H1 (cell line): ENCODE measurements around the gene ENO2. TPM values are rescaled to one million over a fixed set of nuclear protein-coding genes. Genes with fewer than 3 reads are reported as not detected.
"Not testable (repeated sequence)": the region's sequence is repeated elsewhere in the genome, so short reads cannot be mapped to it uniquely, and the experiment has no call there.

ENCODE experiments used
- CTCF ChIA-PET: fragments of 300-600 bp; sonication (Branson Sonifier 250); formaldehyde crosslinking; loops from one replicate; lab custom pipeline; 2021; ENCODE audit not compliant: partially characterized antibody; lab: Charles Lee
- POLR2A ChIA-PET: fragments of 300-600 bp; sonication (Branson Sonifier 250); formaldehyde crosslinking; loops from one replicate; lab custom pipeline; 2021; ENCODE audit warnings: inconsistent platforms; ENCODE audit not compliant: partially characterized antibody; lab: Charles Lee
- DNase-seq, 2 experiments: peaks; one replicate each; pipeline versions ENCODE4 v3.0.0 to v3.0.0-alpha.2; 2010 to 2022; ENCODE audit warnings: low spot score in 2 of 2, low read depth in 1 of 2, mixed read lengths in 1 of 2
- FAIRE-seq: peaks from 2 replicates; lab custom pipeline; 2011; peaks lifted over from hg19 to GRCh38; lab: Jason Lieb, UNC
- H2AFZ ChIP-seq: 2 replicates; pipeline ENCODE4 v1.8.1; 2012; ENCODE audit warnings: low read length, inconsistent platforms
- H2AK5ac ChIP-seq: 2 replicates; pipeline ENCODE4 v1.6.1; 2013; ENCODE audit warnings: low read depth, low read length
- H2BK120ac ChIP-seq: replicated peaks from 2 replicates; pipeline ENCODE3; 2013; ENCODE audit warnings: low read depth, low read length, inconsistent platforms
- H2BK12ac ChIP-seq: 2 replicates; pipeline ENCODE4 v1.6.1; 2013; ENCODE audit warnings: low read depth, low read length
- H2BK15ac ChIP-seq: 2 replicates; pipeline ENCODE4 v1.6.1; 2013; ENCODE audit warnings: low read length
- H2BK20ac ChIP-seq: 2 replicates; pipeline ENCODE4 v1.6.1; 2013; ENCODE audit warnings: low read length
- H2BK5ac ChIP-seq: 2 replicates; pipeline ENCODE4 v1.6.1; 2013; ENCODE audit warnings: low read depth, low read length
- H3K14ac ChIP-seq: 2 replicates; pipeline ENCODE4 v1.6.1; 2013; ENCODE audit warnings: inconsistent platforms; ENCODE audit not compliant: insufficient read length
- H3K18ac ChIP-seq: 2 replicates; pipeline ENCODE4 v1.6.1; 2013; ENCODE audit warnings: low read length; ENCODE audit errors: extremely low read depth
- H3K23ac ChIP-seq: 2 replicates; pipeline ENCODE4 v1.6.1; 2013; ENCODE audit warnings: inconsistent platforms; ENCODE audit not compliant: insufficient read length
- H3K23me2 ChIP-seq: 2 replicates; pipeline ENCODE4 v1.6.1; 2013; ENCODE audit warnings: low read depth, low read length
- H3K27ac ChIP-seq: 2 replicates; pipeline ENCODE4 v1.6.1; 2011; ENCODE audit warnings: low read depth, low read length, inconsistent platforms
- H3K27me3 ChIP-seq, 4 experiments: replicated peaks in 1 of 4; 1 replicate in 1 of 4; 2 replicates in 3 of 4; pipeline versions ENCODE4 v1.6.1 to v1.8.1; 2011 to 2013; ENCODE audit warnings: low read length in 3 of 4, mild to moderate bottlenecking in 3 of 4, inconsistent platforms in 2 of 4, mixed read lengths in 2 of 4, moderate library complexity in 1 of 4; ENCODE audit not compliant: control insufficient read depth in 3 of 4, insufficient read depth in 3 of 4; ENCODE audit errors: extremely low read depth in 1 of 4
- H3K36me3 ChIP-seq, 4 experiments: 2 replicates each; pipeline versions ENCODE4 v1.6.1 to v1.8.1; 2011 to 2013; ENCODE audit warnings: mild to moderate bottlenecking in 4 of 4, low read length in 3 of 4, moderate library complexity in 2 of 4, control low read depth in 1 of 4, inconsistent platforms in 1 of 4; ENCODE audit not compliant: insufficient read depth in 4 of 4, control insufficient read depth in 2 of 4
- H3K4ac ChIP-seq: replicated peaks from 2 replicates; pipeline ENCODE3; 2013; ENCODE audit warnings: low read length, low read depth, mixed read lengths, inconsistent platforms; ENCODE audit not compliant: insufficient read length
- H3K4me1 ChIP-seq, 4 experiments: replicated peaks in 1 of 4; 1 replicate in 1 of 4; 2 replicates in 3 of 4; pipeline versions ENCODE4 v1.6.1 to v1.8.1; 2011 to 2013; ENCODE audit warnings: low read length in 3 of 4, inconsistent platforms in 2 of 4, mixed read lengths in 1 of 4; ENCODE audit not compliant: insufficient read depth in 4 of 4, control insufficient read depth in 3 of 4
- H3K4me2 ChIP-seq, 2 experiments: 2 replicates each; pipeline versions ENCODE4 v1.6.1 to v1.8.1; 2011 to 2013; ENCODE audit warnings: low read depth in 2 of 2, low read length in 2 of 2, control low read depth in 1 of 2, inconsistent platforms in 1 of 2, mild to moderate bottlenecking in 1 of 2; ENCODE audit not compliant: insufficient read depth in 1 of 2
- H3K4me3 ChIP-seq, 4 experiments: fragments of 200-600, 300-600 bp in 1 of 4; sonication (generic), shearing (Covaris generic), sonication (Bioruptor Twin) in 1 of 4; 2 replicates each; pipeline versions ENCODE4 v1.5.1 to v1.8.1; 2011 to 2016; ENCODE audit warnings: low read length in 4 of 4, low read depth in 3 of 4, control low read depth in 2 of 4, inconsistent platforms in 2 of 4, mild to moderate bottlenecking in 2 of 4, mixed read lengths in 1 of 4, moderate library complexity in 1 of 4; ENCODE audit not compliant: insufficient read depth in 2 of 4; ENCODE audit errors: extremely low read depth in 1 of 4
- H3K56ac ChIP-seq: replicated peaks from 2 replicates; pipeline ENCODE3; 2013; ENCODE audit warnings: low read depth, mild to moderate bottlenecking, mixed read lengths, low read length, inconsistent platforms; ENCODE audit not compliant: insufficient read length
- H3K79me1 ChIP-seq: 2 replicates; pipeline ENCODE4 v1.6.1; 2013; ENCODE audit warnings: low read depth, low read length, control low read depth
- H3K79me2 ChIP-seq, 2 experiments: 2 replicates each; pipeline versions ENCODE4 v1.6.1 to v1.8.1; 2012 to 2013; ENCODE audit warnings: low read length in 2 of 2, mild to moderate bottlenecking in 2 of 2, inconsistent platforms in 1 of 2; ENCODE audit not compliant: insufficient read depth in 2 of 2, control insufficient read depth in 1 of 2
- H3K9ac ChIP-seq, 4 experiments: replicated peaks in 1 of 4; 1 replicate in 1 of 4; 2 replicates in 3 of 4; pipeline versions ENCODE4 v1.6.1 to v1.8.1; 2011 to 2013; ENCODE audit warnings: low read depth in 3 of 4, low read length in 3 of 4, control low read depth in 2 of 4, mild to moderate bottlenecking in 2 of 4, moderate library complexity in 2 of 4, inconsistent platforms in 1 of 4; ENCODE audit errors: extremely low read depth in 1 of 4
- H3K9me3 ChIP-seq, 2 experiments: 2 replicates each; pipeline versions ENCODE4 v1.6.1 to v1.8.1; 2012 to 2013; ENCODE audit warnings: mild to moderate bottlenecking in 2 of 2, moderate library complexity in 2 of 2, control low read depth in 1 of 2, inconsistent platforms in 1 of 2, low read depth in 1 of 2, low read length in 1 of 2, mixed read lengths in 1 of 2; ENCODE audit not compliant: insufficient read depth in 2 of 2
- H4K20me1 ChIP-seq, 2 experiments: replicated peaks in 1 of 2; 2 replicates each; pipeline versions ENCODE3 to v1.8.1; 2011 to 2013; ENCODE audit warnings: inconsistent platforms in 2 of 2, low read length in 2 of 2, mild to moderate bottlenecking in 1 of 2; ENCODE audit not compliant: insufficient read depth in 2 of 2, control insufficient read depth in 1 of 2
- H4K5ac ChIP-seq: 2 replicates; pipeline ENCODE4 v1.6.1; 2013; ENCODE audit warnings: low read length, low read depth, mixed read lengths, inconsistent platforms; ENCODE audit not compliant: insufficient read length
- H4K8ac ChIP-seq: 2 replicates; pipeline ENCODE4 v1.8.0; 2013; ENCODE audit warnings: mild to moderate bottlenecking, moderate library complexity, low read length, inconsistent platforms; ENCODE audit not compliant: insufficient read depth; ENCODE audit errors: extremely low read depth
- H4K91ac ChIP-seq: replicated peaks from 2 replicates; pipeline ENCODE3; 2013; ENCODE audit warnings: low read length, mixed read lengths, inconsistent platforms; ENCODE audit not compliant: insufficient read length
- WGBS, 2 experiments: shearing (Covaris generic) in 1 of 2; methylation state at CpG; one replicate each; pipeline versions ENCODE4 v1.1.6 to v1.1.7; 2013 to 2015; ENCODE audit warnings: low lambda C conversion rate in 2 of 2, mixed read lengths in 2 of 2, inconsistent platforms in 1 of 2, low coverage in 1 of 2, missing lambda C conversion rate in 1 of 2; ENCODE audit not compliant: insufficient replicate concordance in 2 of 2, insufficient coverage in 1 of 2, insufficient read length in 1 of 2; ENCODE audit errors: extremely low coverage in 1 of 2, missing lambda C conversion rate in 1 of 2; 5-methylcytosine and 5-hydroxymethylcytosine counted together
- polyA plus RNA-seq, 7 experiments: library from polyadenylated mRNA; depleted of rRNA in 3 of 7; stranded (reverse) in 5 of 7; unstranded in 2 of 7; fragments of >200 nt in 5 of 7; fragments of 200-250 nt in 2 of 7; gene quantifications; 1 replicate in 5 of 7; 2 replicates in 1 of 7; 4 replicates in 1 of 7; pipeline versions ENCODE4 v1.2.1 to v1.2.3, GENCODE V29; 2011 to 2013; ENCODE audit warnings: missing spikeins in 2 of 7, mixed read lengths in 2 of 7
- total RNA-seq: library from RNA; stranded (reverse); fragmentation: NEBNext Ultra II Directional; extraction: Animal tissue kit (Norgen Biotek cat#: 25700); gene quantifications from 2 replicates; pipeline ENCODE4 v1.2.1, GENCODE V29; 2021

The ENO2 gene
- total and polyA plus RNA-seq, 2 of the 8 experiments (the other 6 are each of a cell fraction or from before 2014, with no cell fraction given), result 92.4 to 102 TPM

- H4K20me1 ChIP-seq, H2BK15ac ChIP-seq, H2AFZ ChIP-seq, H3K27me3 ChIP-seq, H3K79me2 ChIP-seq, DNase-seq, H3K4me3 ChIP-seq, H2BK12ac ChIP-seq, H3K79me1 ChIP-seq, H3K14ac ChIP-seq, H3K18ac ChIP-seq, H2BK5ac ChIP-seq, H3K23me2 ChIP-seq, H4K91ac ChIP-seq, H2BK120ac ChIP-seq, H3K9me3 ChIP-seq, H3K27ac ChIP-seq, H3K4me2 ChIP-seq, H4K5ac ChIP-seq, FAIRE-seq, H2AK5ac ChIP-seq, H3K56ac ChIP-seq, H2BK20ac ChIP-seq, H3K23ac ChIP-seq, H3K9ac ChIP-seq, H4K8ac ChIP-seq, H3K4ac ChIP-seq: not testable (repeated sequence)
- ChIA-PET POLR2A (interaction anchor here (1.9 to 7.8 kb wide), 3 partner anchors 8 to 22 kb away, joined by 10 to 86 read pairs (median 26); partner anchors contain the start of genes SPSB2 and TPI1), CTCF (interaction anchor here (1.4 kb wide), 1 partner anchor 15 kb away, joined by 5 read pairs; no protein-coding TSS in a partner anchor)
- Histone ChIP-seq H3K4me1 (peaks cover 2 to 13% (median 8%) of the 10 kb centered on the region in 4 experiments; a peak in 6 of 7 replicates), H3K36me3 (peaks cover 0 to 15% (median 1%) of the 10 kb centered on the region in 4 experiments; a peak in 4 of 8 replicates)
- WGBS, 2 experiments, result 86% methylated on average over 7 of the region's 7 CpGs; no CpG with 5 or more reads in 1 of the 2 experiments
These were observed 25.6 kb upstream of the ENO2 start for GRCh38 chr12:6888794-6889193.
